Adrenal gland (tissue), 5 donors: ENCODE data around the gene PPP1R9B.
A peak's percentile ranks its signal among the peaks of the same experiment; 100 is the strongest.

Experiments used
- POLR2A ChIP-seq, 2 donors: fragments of 450-650 bp; IDR thresholded peaks; one replicate each; pipeline ENCODE4 v1.6.1; 2017; ENCODE audit warnings: antibody characterized with exemption in 2 of 2, mild to moderate bottlenecking in 2 of 2, moderate library complexity in 1 of 2
- TF ChIP-seq, protein P1 (sequence below), 6 experiments: fragments of 450-650 bp in 4 of 6; fragments of 200-600 bp in 2 of 6; sonication (generic) in 1 of 6; IDR thresholded peaks; 1 replicate in 5 of 6; 2 replicates in 1 of 6; pipeline versions ENCODE4 v1.5.1 to v1.8.0; 2016 to 2021; ENCODE audit warnings: antibody characterized with exemption in 6 of 6, mild to moderate bottlenecking in 2 of 6, moderate library complexity in 1 of 6
- donor health status: DM: no; HTN: no; CAD: no.

DNA sequence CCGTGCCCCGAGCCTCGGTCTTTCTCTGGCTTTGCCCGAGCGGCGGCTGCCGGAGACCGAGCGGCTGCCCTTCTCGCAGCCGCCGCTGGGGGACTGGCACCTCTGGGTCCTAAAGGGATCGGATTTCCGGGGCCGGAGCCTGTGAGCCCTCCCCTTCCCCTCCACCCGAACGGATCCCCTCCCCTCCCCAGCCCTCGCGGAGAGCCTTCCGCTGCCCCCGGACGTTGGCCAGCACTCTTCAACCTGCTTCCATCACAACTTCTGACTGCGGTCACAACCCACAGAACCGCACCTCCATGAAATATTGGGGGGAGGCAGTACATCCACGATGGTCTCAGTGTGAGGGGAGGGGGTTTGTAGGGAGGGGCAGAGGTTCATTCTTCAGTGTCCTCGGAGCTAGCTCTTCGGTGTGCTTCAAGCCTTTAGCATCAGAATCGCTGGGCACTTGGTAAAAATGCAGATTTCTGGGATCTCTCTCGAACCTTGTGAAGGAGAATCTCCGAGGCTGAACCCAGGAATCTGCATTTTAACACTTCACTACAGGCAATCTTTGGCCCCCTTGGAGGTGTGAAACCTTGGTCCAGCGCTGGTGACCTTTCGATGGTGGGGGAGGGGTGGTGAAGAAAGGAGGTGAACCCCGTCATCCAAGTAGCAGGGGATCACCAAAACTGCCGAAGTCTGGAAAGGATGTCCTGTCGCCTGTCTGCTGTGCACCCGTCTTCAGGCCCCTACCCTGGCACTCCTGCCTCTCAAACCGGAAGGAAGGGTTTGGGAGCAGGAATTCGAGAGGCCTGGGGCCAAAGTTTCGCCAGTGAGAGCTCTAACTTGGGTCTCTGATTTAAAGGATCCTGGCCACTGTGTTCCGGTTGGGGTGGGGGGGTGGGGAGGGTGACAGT lies 812 bp upstream of the PPP1R9B start:
- TF ChIP-seq, protein P1, sequence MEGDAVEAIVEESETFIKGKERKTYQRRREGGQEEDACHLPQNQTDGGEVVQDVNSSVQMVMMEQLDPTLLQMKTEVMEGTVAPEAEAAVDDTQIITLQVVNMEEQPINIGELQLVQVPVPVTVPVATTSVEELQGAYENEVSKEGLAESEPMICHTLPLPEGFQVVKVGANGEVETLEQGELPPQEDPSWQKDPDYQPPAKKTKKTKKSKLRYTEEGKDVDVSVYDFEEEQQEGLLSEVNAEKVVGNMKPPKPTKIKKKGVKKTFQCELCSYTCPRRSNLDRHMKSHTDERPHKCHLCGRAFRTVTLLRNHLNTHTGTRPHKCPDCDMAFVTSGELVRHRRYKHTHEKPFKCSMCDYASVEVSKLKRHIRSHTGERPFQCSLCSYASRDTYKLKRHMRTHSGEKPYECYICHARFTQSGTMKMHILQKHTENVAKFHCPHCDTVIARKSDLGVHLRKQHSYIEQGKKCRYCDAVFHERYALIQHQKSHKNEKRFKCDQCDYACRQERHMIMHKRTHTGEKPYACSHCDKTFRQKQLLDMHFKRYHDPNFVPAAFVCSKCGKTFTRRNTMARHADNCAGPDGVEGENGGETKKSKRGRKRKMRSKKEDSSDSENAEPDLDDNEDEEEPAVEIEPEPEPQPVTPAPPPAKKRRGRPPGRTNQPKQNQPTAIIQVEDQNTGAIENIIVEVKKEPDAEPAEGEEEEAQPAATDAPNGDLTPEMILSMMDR (IDR thresholded peaks at IDR 0.05): peak; percentile 43 to 86 (median 63)
- TF ChIP-seq POLR2A (IDR thresholded peaks at IDR 0.05): peak in 1 of 2 donors; percentile 38
